WTC11 (cell line): ENCODE results near the gene CARS1. TPM values are rescaled to one million over a fixed set of nuclear protein-coding genes. Genes with fewer than 3 reads are reported as not detected.
A peak's percentile ranks its signal among the peaks of the same experiment; 100 is the strongest.

Experiments
- AFF4 ChIP-seq: sonication (generic); formaldehyde crosslinking; IDR thresholded peaks from 2 replicates; pipeline ENCODE4 v1.8.1; 2023; ENCODE audit warnings: mild to moderate bottlenecking, missing genetic modification reagents, borderline replicate concordance
- ATF3 ChIP-seq: sonication (generic); formaldehyde crosslinking; conservative IDR thresholded peaks from 2 replicates; pipeline ENCODE4 v1.8.1; 2022; ENCODE audit warnings: mild to moderate bottlenecking, missing genetic modification reagents
- ATF6 ChIP-seq: sonication (generic); formaldehyde crosslinking; IDR thresholded peaks from 2 replicates; pipeline ENCODE4 v1.8.1; 2023; ENCODE audit warnings: mild to moderate bottlenecking, missing genetic modification reagents
- FOXJ3 ChIP-seq: sonication (generic); formaldehyde crosslinking; IDR thresholded peaks from 2 replicates; pipeline ENCODE4 v1.9.0; 2021; ENCODE audit warnings: missing genetic modification reagents, mild to moderate bottlenecking, borderline replicate concordance
- FOXK1 ChIP-seq: sonication (generic); formaldehyde crosslinking; IDR thresholded peaks from 2 replicates; pipeline ENCODE4 v1.8.0; 2022; ENCODE audit warnings: mild to moderate bottlenecking, moderate library complexity, missing genetic modification reagents
- GABPB1 ChIP-seq: sonication (generic); formaldehyde crosslinking; IDR thresholded peaks from 2 replicates; pipeline ENCODE4 v1.8.1; 2023; ENCODE audit warnings: mild to moderate bottlenecking, missing genetic modification reagents
- HMGA2 ChIP-seq: fragments of 250-450 bp; sonication (Bioruptor Pico); IDR thresholded peaks from 2 replicates; pipeline ENCODE4 v1.4.0; 2021; ENCODE audit warnings: mild to moderate bottlenecking, moderate library complexity
- HMGXB4 ChIP-seq: sonication (generic); formaldehyde crosslinking; IDR thresholded peaks from 2 replicates; pipeline ENCODE4 v1.8.1; 2023; ENCODE audit warnings: mild to moderate bottlenecking, moderate library complexity, missing genetic modification reagents
- NFATC4 ChIP-seq: fragments of 250-450 bp; sonication (Bioruptor Pico); IDR thresholded peaks from 2 replicates; pipeline ENCODE4 v1.9.0; 2021; ENCODE audit warnings: mild to moderate bottlenecking
- NR1H2 ChIP-seq: sonication (generic); formaldehyde crosslinking; IDR thresholded peaks from 2 replicates; pipeline ENCODE4 v1.9.0; 2021; ENCODE audit warnings: mild to moderate bottlenecking, moderate library complexity, missing genetic modification reagents
- SMAD3 ChIP-seq: sonication (generic); formaldehyde crosslinking; IDR thresholded peaks from 2 replicates; pipeline ENCODE4 v1.8.0; 2022; ENCODE audit warnings: missing genetic modification reagents, mild to moderate bottlenecking, borderline replicate concordance
- SMAD4 ChIP-seq: sonication (generic); formaldehyde crosslinking; IDR thresholded peaks from 2 replicates; pipeline ENCODE4 v1.8.0; 2022; ENCODE audit warnings: mild to moderate bottlenecking, missing genetic modification reagents
- USF1 ChIP-seq: sonication (generic); formaldehyde crosslinking; IDR thresholded peaks from 2 replicates; pipeline ENCODE4 v1.8.0; 2022; ENCODE audit warnings: mild to moderate bottlenecking, missing genetic modification reagents
- ZBTB43 ChIP-seq: sonication (generic); formaldehyde crosslinking; IDR thresholded peaks from 2 replicates; pipeline ENCODE4 v1.8.1; 2023; ENCODE audit warnings: mild to moderate bottlenecking, missing genetic modification reagents
- total RNA-seq: library from RNA; stranded (reverse); gene quantifications from 3 replicates; pipeline ENCODE4 v1.2.3, GENCODE V29; 2021
- TF ChIP-seq, protein P1 (sequence below): sonication (generic); formaldehyde crosslinking; IDR thresholded peaks from 2 replicates; pipeline ENCODE4 v1.8.1; 2022; ENCODE audit warnings: missing genetic modification reagents, borderline replicate concordance
- TF ChIP-seq, protein P2 (sequence below): sonication (generic); formaldehyde crosslinking; conservative IDR thresholded peaks from 2 replicates; pipeline ENCODE4 v1.8.1; 2023; ENCODE audit warnings: mild to moderate bottlenecking, low read depth, missing genetic modification reagents, moderate library complexity

Gene CARS1
- total RNA-seq, 1 experiment from 2014 or later, result 92.0 TPM

DNA sequence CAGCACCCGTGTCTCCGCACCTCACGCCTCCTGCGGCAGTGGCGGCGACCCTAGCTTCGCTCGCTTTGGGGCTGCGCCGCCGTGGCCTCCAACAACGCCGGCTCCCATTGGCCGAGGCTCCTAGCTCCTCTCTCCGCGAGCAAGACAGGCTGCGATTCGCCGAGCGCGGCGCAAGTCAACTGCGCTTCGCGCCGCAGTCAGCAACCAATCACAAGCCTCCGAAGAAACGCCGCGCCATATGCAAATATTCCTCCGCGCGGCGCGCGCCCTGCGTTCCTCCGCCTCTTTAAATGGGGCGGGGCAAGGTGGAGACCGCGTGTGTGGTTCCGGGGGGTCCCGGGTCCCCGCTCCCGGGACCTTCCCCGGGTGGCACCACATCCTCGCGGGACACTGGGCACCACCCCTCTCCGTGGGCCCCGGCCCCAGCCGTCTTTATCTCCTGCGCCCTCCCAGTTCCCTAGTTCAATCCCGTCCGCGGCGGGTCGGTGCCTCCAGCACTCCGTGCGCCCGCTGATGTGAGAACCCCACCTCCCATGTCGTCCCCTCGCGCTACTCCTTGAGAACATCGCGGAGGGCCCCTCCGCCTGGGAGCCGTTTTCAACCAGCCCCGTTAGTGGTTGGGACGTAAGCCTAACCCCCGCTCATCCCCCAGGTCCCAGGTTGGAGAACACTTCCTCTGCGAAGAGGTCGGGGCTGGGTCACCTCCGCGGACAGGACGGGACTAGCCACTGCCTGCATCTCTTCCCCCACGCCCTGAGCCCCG is 64.8 kb downstream of the CARS1 start, which contains the start of gene NAP1L4 (continued):
- TF ChIP-seq FOXK1 (CRISPR knock-in tag) (peak; percentile 45), SMAD3 (CRISPR knock-in tag) (no peak), HMGA2 (CRISPR knock-in tag) (no peak), FOXJ3 (CRISPR knock-in tag) (no peak), NFATC4 (CRISPR knock-in tag) (no peak), ATF6 (no peak), HMGXB4 (CRISPR knock-in tag) (no peak), USF1 (CRISPR knock-in tag) (peak; percentile 29; the same call in 1 of the 2 replicates), AFF4 (CRISPR knock-in tag) (no peak), ZBTB43 (CRISPR knock-in tag) (0 out of 2 replicates have a peak, but pooled peaks have one; percentile 16), NR1H2 (CRISPR knock-in tag) (no peak), ATF3 (CRISPR knock-in tag) (no peak), GABPB1 (CRISPR knock-in tag) (no peak), SMAD4 (CRISPR knock-in tag) (no peak)
- TF ChIP-seq, protein P1, sequence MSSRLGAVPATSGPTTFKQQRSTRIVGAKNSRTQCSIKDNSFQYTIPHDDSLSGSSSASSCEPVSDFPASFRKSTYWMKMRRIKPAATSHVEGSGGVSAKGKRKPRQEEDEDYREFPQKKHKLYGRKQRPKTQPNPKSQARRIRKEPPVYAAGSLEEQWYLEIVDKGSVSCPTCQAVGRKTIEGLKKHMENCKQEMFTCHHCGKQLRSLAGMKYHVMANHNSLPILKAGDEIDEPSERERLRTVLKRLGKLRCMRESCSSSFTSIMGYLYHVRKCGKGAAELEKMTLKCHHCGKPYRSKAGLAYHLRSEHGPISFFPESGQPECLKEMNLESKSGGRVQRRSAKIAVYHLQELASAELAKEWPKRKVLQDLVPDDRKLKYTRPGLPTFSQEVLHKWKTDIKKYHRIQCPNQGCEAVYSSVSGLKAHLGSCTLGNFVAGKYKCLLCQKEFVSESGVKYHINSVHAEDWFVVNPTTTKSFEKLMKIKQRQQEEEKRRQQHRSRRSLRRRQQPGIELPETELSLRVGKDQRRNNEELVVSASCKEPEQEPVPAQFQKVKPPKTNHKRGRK (CRISPR knock-in tag), result no peak
- TF ChIP-seq, protein P2, sequence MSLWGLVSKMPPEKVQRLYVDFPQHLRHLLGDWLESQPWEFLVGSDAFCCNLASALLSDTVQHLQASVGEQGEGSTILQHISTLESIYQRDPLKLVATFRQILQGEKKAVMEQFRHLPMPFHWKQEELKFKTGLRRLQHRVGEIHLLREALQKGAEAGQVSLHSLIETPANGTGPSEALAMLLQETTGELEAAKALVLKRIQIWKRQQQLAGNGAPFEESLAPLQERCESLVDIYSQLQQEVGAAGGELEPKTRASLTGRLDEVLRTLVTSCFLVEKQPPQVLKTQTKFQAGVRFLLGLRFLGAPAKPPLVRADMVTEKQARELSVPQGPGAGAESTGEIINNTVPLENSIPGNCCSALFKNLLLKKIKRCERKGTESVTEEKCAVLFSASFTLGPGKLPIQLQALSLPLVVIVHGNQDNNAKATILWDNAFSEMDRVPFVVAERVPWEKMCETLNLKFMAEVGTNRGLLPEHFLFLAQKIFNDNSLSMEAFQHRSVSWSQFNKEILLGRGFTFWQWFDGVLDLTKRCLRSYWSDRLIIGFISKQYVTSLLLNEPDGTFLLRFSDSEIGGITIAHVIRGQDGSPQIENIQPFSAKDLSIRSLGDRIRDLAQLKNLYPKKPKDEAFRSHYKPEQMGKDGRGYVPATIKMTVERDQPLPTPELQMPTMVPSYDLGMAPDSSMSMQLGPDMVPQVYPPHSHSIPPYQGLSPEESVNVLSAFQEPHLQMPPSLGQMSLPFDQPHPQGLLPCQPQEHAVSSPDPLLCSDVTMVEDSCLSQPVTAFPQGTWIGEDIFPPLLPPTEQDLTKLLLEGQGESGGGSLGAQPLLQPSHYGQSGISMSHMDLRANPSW, result no peak
- TF ChIP-seq, all 79 proteins: peak for 11
